ENCODE data around the gene TUBGCP2. TPM values are rescaled to one million over a fixed set of nuclear protein-coding genes. Genes with fewer than 3 reads are reported as not detected.
A peak's percentile ranks its signal among the peaks of the same experiment; 100 is the strongest.

Gene TUBGCP2
- total RNA-seq, 1 donor from 2014 or later = 55.4 TPM

- Histone ChIP-seq H3K4me3 (no peak overlapping the region), H3F3A (ENCODE audit: low read depth) (peaks cover 9% of the 10 kb centered on the region), H3K9ac (no peak overlapping the region), H3K27me3 (peaks cover 27% of the 10 kb centered on the region), H2AFZ (replicated peaks) (no peak overlapping the region), H3K4me1 (peaks cover 22% of the 10 kb centered on the region), H3K4me2 (no peak overlapping the region), H4K20me1 (ENCODE audit: low read depth) (no peaks in the 10 kb centered on the region), H3K79me2 (ENCODE audit: low read depth) (no peaks in the 10 kb centered on the region), H3K9me3 (ENCODE audit: low read depth) (no peaks in the 10 kb centered on the region), H3K36me3 (no peaks in the 10 kb centered on the region), H3K27ac (no peak overlapping the region)
- no peak for DNase-seq (ENCODE audit: low spot score)
- H3K27ac Mint-ChIP-seq = no peak overlapping the region
- H3K4me1 Mint-ChIP-seq = peaks cover 17% of the 10 kb centered on the region
- H3K27me3 Mint-ChIP-seq (ENCODE audit: insufficient read depth, low read depth) = peaks cover 25% of the 10 kb centered on the region
- no peak overlapping the region for H3K4me3 Mint-ChIP-seq
- peaks cover 3% of the 10 kb centered on the region for H3K9me3 Mint-ChIP-seq
- no peak for TF ChIP-seq EZH2phosphoT487 (IDR thresholded peaks at IDR 0.05)
- no peak for TF ChIP-seq EZH2 (IDR thresholded peaks at IDR 0.05)
- no peak for TF ChIP-seq CTCF (IDR thresholded peaks at IDR 0.05)
- no peaks in the 10 kb centered on the region for H3K36me3 Mint-ChIP-seq
Measured at GRCh38 chr10:133243593-133243992, 65.1 kb downstream of the TUBGCP2 start.

- Histone ChIP-seq H3K79me2 (ENCODE audit: low read depth) (no peaks in the 10 kb centered on the region), H3K36me3 (no peaks in the 10 kb centered on the region), H2AFZ (replicated peaks) (no peak overlapping the region), H3K4me1 (peaks cover 30% of the 10 kb centered on the region), H3K9ac (no peak overlapping the region), H3K27me3 (peaks cover 35% of the 10 kb centered on the region), H3K4me2 (no peak overlapping the region), H3K27ac (no peak overlapping the region), H4K20me1 (ENCODE audit: low read depth) (no peaks in the 10 kb centered on the region), H3K9me3 (ENCODE audit: low read depth) (no peaks in the 10 kb centered on the region), H3K4me3 (no peak overlapping the region), H3F3A (ENCODE audit: low read depth) (peaks cover 13% of the 10 kb centered on the region)
- Mint-ChIP-seq H3K27me3 (ENCODE audit: insufficient read depth, low read depth) (peaks cover 32% of the 10 kb centered on the region), H3K4me1 (peaks cover 21% of the 10 kb centered on the region), H3K27ac (peak overlapping the region; percentile 55), H3K4me3 (peak overlapping the region; percentile 62), H3K9me3 (peaks cover 3% of the 10 kb centered on the region), H3K36me3 (no peaks in the 10 kb centered on the region)
- no peak for TF ChIP-seq CTCF (IDR thresholded peaks at IDR 0.05)
- no peak for TF ChIP-seq EZH2phosphoT487 (IDR thresholded peaks at IDR 0.05)
- TF ChIP-seq EZH2 (IDR thresholded peaks at IDR 0.05) = no peak
- no peak for DNase-seq (ENCODE audit: low spot score)
Measured at GRCh38 chr10:133242611-133243356, 65.9 kb downstream of the TUBGCP2 start.

GRCh38 chr10:133241501-133242205 lies 67.0 kb downstream of the TUBGCP2 start:
- no peaks in the 10 kb centered on the region for H3K9me3 ChIP-seq (ENCODE audit: low read depth)
- H3K27me3 ChIP-seq = peaks cover 47% of the 10 kb centered on the region
- Mint-ChIP-seq H3K4me3 (no peak overlapping the region), H3K27me3 (ENCODE audit: insufficient read depth, low read depth) (peaks cover 36% of the 10 kb centered on the region), H3K4me1 (peaks cover 15% of the 10 kb centered on the region), H3K27ac (no peak overlapping the region), H3K9me3 (peaks cover 3% of the 10 kb centered on the region), H3K36me3 (no peaks in the 10 kb centered on the region)
- no peaks in the 10 kb centered on the region for H3K36me3 ChIP-seq
- H3K9ac ChIP-seq = no peak overlapping the region
- peaks cover 36% of the 10 kb centered on the region for H3K4me1 ChIP-seq
- H4K20me1 ChIP-seq (ENCODE audit: low read depth) = peaks cover under 1% of the 10 kb centered on the region
- no peak overlapping the region for H3K4me3 ChIP-seq
- no peak overlapping the region for H3K27ac ChIP-seq
- H2AFZ ChIP-seq (replicated peaks) = no peak overlapping the region
- TF ChIP-seq EZH2phosphoT487 (IDR thresholded peaks at IDR 0.05) (no peak), EZH2 (IDR thresholded peaks at IDR 0.05) (no peak), CTCF (IDR thresholded peaks at IDR 0.05) (no peak)
- H3F3A ChIP-seq (ENCODE audit: low read depth) = peaks cover 20% of the 10 kb centered on the region
- no peak for DNase-seq (ENCODE audit: low spot score)
- no peaks in the 10 kb centered on the region for H3K79me2 ChIP-seq (ENCODE audit: low read depth)
- no peak overlapping the region for H3K4me2 ChIP-seq

Data from neural progenitor cell (in vitro differentiated cells).